Measurements from ENCODE around the gene NTM.
A peak's percentile ranks its signal among the peaks of the same experiment; 100 is the strongest.

Gene NTM

DNA sequence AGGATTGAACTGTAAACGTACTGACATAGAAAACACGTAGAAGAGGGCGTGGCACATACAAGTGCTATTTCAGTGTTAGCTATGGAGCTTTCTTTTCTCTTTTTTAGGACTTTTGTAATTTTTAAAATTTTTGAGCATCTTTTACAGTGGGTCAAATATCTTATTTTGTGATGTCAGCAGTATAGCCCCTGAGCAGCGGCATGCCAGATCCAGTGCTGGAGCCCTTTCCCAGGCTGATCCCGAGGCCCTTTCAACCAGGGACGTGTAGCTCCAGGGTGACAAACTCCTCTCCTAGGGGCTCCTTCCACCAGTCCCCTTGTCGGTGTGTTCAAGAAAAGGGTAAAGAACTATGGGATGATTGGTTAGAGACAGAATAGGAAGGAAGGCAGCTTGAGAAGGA is 777.0 kb downstream of the NTM start:
- TF ChIP-seq CTCF (IDR thresholded peaks at IDR 0.05; ENCODE audit: borderline replicate concordance, insufficient read depth, low read depth, low read length) = no peak
- H3K4me3 ChIP-seq (ENCODE audit: low read depth, low read length) = no peak overlapping the region

- TF ChIP-seq CTCF (IDR thresholded peaks at IDR 0.05; ENCODE audit: borderline replicate concordance, insufficient read depth, low read depth, low read length) = no peak
- no peak overlapping the region for H3K4me3 ChIP-seq (ENCODE audit: low read depth, low read length)
Observed at GRCh38 chr11:132154781-132155180, 784.4 kb downstream of the NTM start.

- TF ChIP-seq CTCF (IDR thresholded peaks at IDR 0.05; ENCODE audit: borderline replicate concordance, insufficient read depth, low read depth, low read length) = peak; percentile 57; the same call in 1 of the 2 replicates
- no peak overlapping the region for H3K4me3 ChIP-seq (ENCODE audit: low read depth, low read length)
Observed at GRCh38 chr11:132158091-132158490, 787.7 kb downstream of the NTM start.

- H3K4me3 ChIP-seq (ENCODE audit: low read depth, low read length) = no peak overlapping the region
- no peak for TF ChIP-seq CTCF (IDR thresholded peaks at IDR 0.05; ENCODE audit: borderline replicate concordance, insufficient read depth, low read depth, low read length)
Observed at GRCh38 chr11:132158696-132159095, 788.3 kb downstream of the NTM start.

DNA sequence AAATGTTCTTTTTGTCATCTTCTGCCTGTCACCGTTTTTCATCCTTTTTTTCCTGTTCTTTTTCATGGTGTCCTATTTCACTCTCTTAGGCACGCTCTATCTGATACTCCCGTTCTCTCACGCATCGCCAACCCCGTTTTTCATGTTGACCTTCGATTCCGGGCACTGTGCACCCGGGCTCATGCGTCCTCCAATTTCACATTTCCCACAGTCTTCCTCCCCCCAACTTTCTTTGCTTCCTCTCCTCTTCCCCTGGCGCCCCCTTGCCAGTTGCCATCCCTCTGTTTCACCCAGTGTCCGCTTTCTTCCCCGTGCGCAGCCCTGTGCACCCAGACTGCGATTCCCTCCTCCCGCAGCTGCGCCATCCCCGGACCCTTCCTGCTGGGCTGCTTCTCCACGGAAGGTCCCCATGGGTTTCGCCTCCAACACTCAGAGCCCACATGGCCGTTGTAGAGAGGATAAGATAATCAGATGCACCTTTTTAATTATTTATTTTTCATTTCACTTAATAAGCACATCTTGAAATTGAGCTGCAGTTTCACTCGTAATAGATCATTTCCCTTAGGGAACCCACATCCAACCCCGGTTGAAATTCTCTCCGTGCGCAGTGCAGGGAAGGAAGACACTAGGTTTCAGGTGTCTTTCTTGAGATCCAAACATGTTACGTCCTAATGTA is 791.1 kb downstream of the NTM start:
- no peak overlapping the region for H3K4me3 ChIP-seq (ENCODE audit: low read depth, low read length)
- no peak for TF ChIP-seq CTCF (IDR thresholded peaks at IDR 0.05; ENCODE audit: borderline replicate concordance, insufficient read depth, low read depth, low read length)

GRCh38 chr11:132168344-132168981 is 798.0 kb downstream of the NTM start:
- no peak for TF ChIP-seq CTCF (IDR thresholded peaks at IDR 0.05; ENCODE audit: borderline replicate concordance, insufficient read depth, low read depth, low read length)
- H3K4me3 ChIP-seq (ENCODE audit: low read depth, low read length) = no peak overlapping the region

DNA sequence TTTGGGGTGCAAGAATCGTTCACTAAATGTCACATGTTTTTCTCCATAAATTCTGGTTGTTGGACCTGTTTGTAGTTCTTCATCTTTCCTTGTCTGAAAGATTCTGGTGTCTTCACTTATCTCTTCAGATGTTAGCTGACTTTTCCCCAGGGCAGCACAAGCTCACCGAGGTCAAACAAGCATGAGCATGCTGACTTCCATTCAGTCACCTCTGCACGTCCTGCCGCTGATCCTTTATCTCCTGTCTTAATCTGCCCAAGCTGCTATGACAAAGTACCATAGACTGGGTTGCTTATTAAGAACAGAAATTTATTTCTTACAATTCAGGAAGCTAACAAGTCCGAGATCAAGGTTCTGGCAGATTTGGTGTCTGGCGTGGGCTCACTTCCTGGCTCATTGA is 800.6 kb downstream of the NTM start:
- no peak overlapping the region for H3K4me3 ChIP-seq (ENCODE audit: low read depth, low read length)
- TF ChIP-seq CTCF (IDR thresholded peaks at IDR 0.05; ENCODE audit: borderline replicate concordance, insufficient read depth, low read depth, low read length) = no peak

Data from GM12875 (cell line).